ENCODE data around the gene ZNF148. TPM values are rescaled to one million over a fixed set of nuclear protein-coding genes. Genes with fewer than 3 reads are reported as not detected.

ZNF148 gene
- total and polyA plus RNA-seq, 7 donors, result 3.5 to 29.8 (median 22.7) TPM

DNA sequence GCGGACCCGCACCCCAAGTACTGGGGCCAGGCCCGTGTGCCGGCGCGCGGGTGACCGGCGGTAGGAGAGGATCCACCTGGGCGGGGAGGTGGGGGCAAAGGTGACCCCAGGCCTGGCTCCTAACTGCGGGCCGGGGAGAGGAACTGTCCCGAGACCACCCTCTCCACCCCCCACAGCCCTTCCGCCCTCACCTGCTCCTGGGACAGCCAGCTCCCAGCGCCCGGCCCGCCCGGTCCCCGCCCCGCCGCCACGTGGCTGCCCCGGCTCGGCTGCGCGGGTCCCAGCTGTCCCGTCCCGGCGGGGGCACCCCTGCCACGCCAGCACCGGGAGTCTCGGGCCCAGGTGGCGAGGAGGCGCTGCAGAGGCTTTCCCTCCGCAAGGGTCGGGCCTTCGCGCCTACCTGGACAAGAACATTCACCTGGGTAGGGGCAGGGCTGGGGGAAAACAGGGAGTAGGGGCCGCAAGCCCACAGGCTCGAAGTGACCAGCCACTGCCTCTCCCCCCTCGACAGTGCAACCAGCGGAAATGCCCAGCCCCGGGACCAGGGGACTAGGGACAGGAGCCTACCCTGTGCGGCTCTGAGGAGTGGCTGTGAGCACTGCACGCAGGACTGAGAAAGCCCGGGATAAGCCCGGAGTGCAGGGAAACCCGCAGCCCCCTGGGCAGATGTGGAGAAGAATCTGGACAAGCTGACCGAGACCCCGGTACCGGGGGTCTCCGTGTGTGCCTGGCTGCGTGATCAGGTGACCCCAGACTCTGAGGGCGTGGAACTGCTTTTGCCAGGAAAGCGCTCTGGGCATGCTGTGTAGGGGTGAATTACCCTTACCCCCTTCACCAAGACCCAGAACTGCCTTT lies 162.4 kb downstream of the ZNF148 start, which contains the start of gene SLC12A8:
Gene SLC12A8 (minus strand): TSS at position 240 of the 855 bp plus-strand sequence. CDS start 1,399 bp downstream, outside the sequence.
- TF ChIP-seq, protein P1, sequence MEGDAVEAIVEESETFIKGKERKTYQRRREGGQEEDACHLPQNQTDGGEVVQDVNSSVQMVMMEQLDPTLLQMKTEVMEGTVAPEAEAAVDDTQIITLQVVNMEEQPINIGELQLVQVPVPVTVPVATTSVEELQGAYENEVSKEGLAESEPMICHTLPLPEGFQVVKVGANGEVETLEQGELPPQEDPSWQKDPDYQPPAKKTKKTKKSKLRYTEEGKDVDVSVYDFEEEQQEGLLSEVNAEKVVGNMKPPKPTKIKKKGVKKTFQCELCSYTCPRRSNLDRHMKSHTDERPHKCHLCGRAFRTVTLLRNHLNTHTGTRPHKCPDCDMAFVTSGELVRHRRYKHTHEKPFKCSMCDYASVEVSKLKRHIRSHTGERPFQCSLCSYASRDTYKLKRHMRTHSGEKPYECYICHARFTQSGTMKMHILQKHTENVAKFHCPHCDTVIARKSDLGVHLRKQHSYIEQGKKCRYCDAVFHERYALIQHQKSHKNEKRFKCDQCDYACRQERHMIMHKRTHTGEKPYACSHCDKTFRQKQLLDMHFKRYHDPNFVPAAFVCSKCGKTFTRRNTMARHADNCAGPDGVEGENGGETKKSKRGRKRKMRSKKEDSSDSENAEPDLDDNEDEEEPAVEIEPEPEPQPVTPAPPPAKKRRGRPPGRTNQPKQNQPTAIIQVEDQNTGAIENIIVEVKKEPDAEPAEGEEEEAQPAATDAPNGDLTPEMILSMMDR (IDR thresholded peaks at IDR 0.05), result no peak
- intact Hi-C loops (cut with DNase I), result no loop called here
- Histone ChIP-seq H3K4me3 (peak within 1 kb of the TSS; percentile 62), H3K27me3 (ENCODE audit: insufficient read depth in 3 of 3, low read length in 2 of 3) (peaks cover 0 to 37% (median 13%) of the 10 kb centered on the region in 3 donors), H3K9me3 (no peaks in the 10 kb centered on the region), H3K4me1 (peaks cover 11% of the 10 kb centered on the region), H3K36me3 (ENCODE audit: insufficient read depth in 1 of 2, low read depth in 1 of 2) (no peaks in the 10 kb centered on the region), H3K27ac (no peak within 1 kb of the TSS)
- ATAC-seq (peak; percentile 49 to 67 (median 52)), DNase-seq (no peak)
- 8 to 10% (median 8%) methylated on average over 45 to 55 of the region's 55 CpGs for WGBS, 3 donors

- intact Hi-C loops (cut with DNase I), result no loop called here
- ATAC-seq, result peak; percentile 11 to 35 (median 28)
- TF ChIP-seq, protein P1 (IDR thresholded peaks at IDR 0.05), result no peak
- Histone ChIP-seq H3K4me3 (peak overlapping the region; percentile 62), H3K9me3 (no peaks in the 10 kb centered on the region), H3K4me1 (peaks cover 11% of the 10 kb centered on the region), H3K36me3 (ENCODE audit: insufficient read depth in 1 of 2, low read depth in 1 of 2) (no peaks in the 10 kb centered on the region), H3K27ac (no peak overlapping the region), H3K27me3 (ENCODE audit: insufficient read depth in 3 of 3, low read length in 2 of 3) (peaks cover 0 to 37% (median 13%) of the 10 kb centered on the region in 3 donors)
- DNase-seq, result no peak
- 6 to 11% (median 9%) methylated on average over 11 to 28 of the region's 28 CpGs for WGBS, 3 donors
Observed at GRCh38 chr3:125212091-125212508, 163.0 kb downstream of the ZNF148 start.

DNA sequence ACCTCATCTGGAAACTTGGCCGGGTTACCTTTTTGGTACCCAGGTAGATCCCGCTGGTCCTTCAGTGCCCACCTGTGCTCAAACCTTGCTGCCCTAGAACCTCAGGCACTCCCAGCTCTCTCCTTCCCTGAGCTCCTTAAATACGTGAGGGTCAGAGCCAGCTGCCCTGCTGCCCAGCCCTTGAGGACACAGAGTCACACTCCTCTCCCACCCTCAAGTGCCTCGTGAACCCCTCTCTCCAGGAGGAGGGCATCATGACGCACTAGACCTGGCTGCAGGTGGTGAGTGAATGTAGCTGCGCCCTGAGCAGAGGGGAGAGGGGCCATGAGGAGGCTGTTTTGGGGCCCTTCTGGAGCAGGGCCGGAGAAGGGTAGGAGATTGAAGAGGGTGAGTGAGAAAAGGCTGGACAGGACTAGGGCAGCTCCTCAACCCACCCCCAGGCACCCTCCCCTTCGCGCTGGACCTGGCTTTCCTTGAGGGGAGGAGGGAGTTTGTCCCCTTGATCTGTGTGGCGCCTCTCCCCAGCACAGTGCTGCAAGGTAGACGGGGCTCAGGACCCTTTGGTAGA lies 163.5 kb downstream of the ZNF148 start:
- 81 to 88% (median 82%) methylated on average over 11 of the region's 11 CpGs for WGBS, 3 donors
- Histone ChIP-seq H3K27me3 (ENCODE audit: insufficient read depth in 3 of 3, low read length in 2 of 3) (peaks cover 0 to 37% (median 13%) of the 10 kb centered on the region in 3 donors), H3K4me1 (peaks cover 11% of the 10 kb centered on the region), H3K36me3 (ENCODE audit: insufficient read depth in 1 of 2, low read depth in 1 of 2) (no peaks in the 10 kb centered on the region), H3K27ac (no peak overlapping the region), H3K9me3 (no peaks in the 10 kb centered on the region), H3K4me3 (peak overlapping the region; percentile 62)
- TF ChIP-seq, protein P1 (IDR thresholded peaks at IDR 0.05), result no peak
- DNase-seq (no peak), ATAC-seq (no peak)
- intact Hi-C loops (cut with DNase I), result no loop called here

GRCh38 chr3:125207949-125208568 lies 167.1 kb downstream of the ZNF148 start:
- TF ChIP-seq, protein P1 (IDR thresholded peaks at IDR 0.05), result no peak
- Histone ChIP-seq H3K9me3 (no peaks in the 10 kb centered on the region), H3K27ac (no peak overlapping the region), H3K4me1 (peaks cover 10% of the 10 kb centered on the region), H3K4me3 (no peak overlapping the region), H3K27me3 (ENCODE audit: insufficient read depth in 3 of 3, low read length in 2 of 3) (peaks cover 0 to 21% (median 11%) of the 10 kb centered on the region in 3 donors), H3K36me3 (ENCODE audit: insufficient read depth in 1 of 2, low read depth in 1 of 2) (no peaks in the 10 kb centered on the region)
- ATAC-seq (no peak), DNase-seq (no peak)
- 92 to 100% (median 93%) methylated on average over 1 of the region's 1 CpG for WGBS, 3 donors
- intact Hi-C loops (cut with DNase I), result no loop called here

All from psoas muscle (tissue), 8 donors.